SK-N-MC (cell line): Measurements from ENCODE around the gene NDUFB1.
A peak's percentile ranks its signal among the peaks of the same experiment; 100 is the strongest.

Experiments used
- DNase-seq: peaks from one replicate; pipeline ENCODE4 v3.0.0-alpha.2; 2011; ENCODE audit warnings: low read depth, low spot score
- H3K27ac ChIP-seq: fragments of 200-600 bp; sonication (generic); 2 replicates; pipeline ENCODE4 v1.5.1; 2016; ENCODE audit warnings: mixed run types
- H3K36me3 ChIP-seq: fragments of 200-600 bp; sonication (generic); 2 replicates; pipeline ENCODE4 v1.6.1; 2017; ENCODE audit warnings: antibody characterized with exemption, low read length, mixed read lengths; ENCODE audit not compliant: insufficient read depth
- H3K4me3 ChIP-seq: fragments of 200-600 bp; sonication (generic); 2 replicates; pipeline ENCODE4 v1.5.1; 2016
- H3K9ac ChIP-seq: fragments of 200-600 bp; sonication (generic); 2 replicates; pipeline ENCODE4 v1.8.0; 2017; ENCODE audit warnings: mixed run types, mixed read lengths; ENCODE audit not compliant: insufficient read length
- H3K9me3 ChIP-seq: fragments of 200-600 bp; sonication (generic); 2 replicates; pipeline ENCODE4 v1.6.1; 2017; ENCODE audit warnings: low read depth, mild to moderate bottlenecking, antibody characterized with exemption, low read length, moderate library complexity, mixed read lengths
- EZH2 ChIP-seq: fragments of 200-600 bp; sonication (generic); IDR thresholded peaks from one replicate; pipeline ENCODE4 v1.6.1; 2017; ENCODE audit warnings: antibody characterized with exemption
- FOXP2 ChIP-seq: optimal IDR thresholded peaks from 2 replicates; pipeline ENCODE3; 2011; ENCODE audit warnings: mild to moderate bottlenecking, moderate library complexity; ENCODE audit not compliant: insufficient read depth; ENCODE audit errors: extremely low read length, control extremely low read depth
- POLR2AphosphoS5 ChIP-seq: IDR thresholded peaks from 2 replicates; pipeline ENCODE4 v1.6.1; 2012; ENCODE audit warnings: mild to moderate bottlenecking, low read depth, low read length, borderline replicate concordance

Gene NDUFB1

GRCh38 chr14:92135269-92135668, 13.8 kb upstream of the NDUFB1 start:
- no peak for DNase-seq
- H3K9ac ChIP-seq: no peak overlapping the region
- no peaks in the 10 kb centered on the region for H3K9me3 ChIP-seq
- TF ChIP-seq FOXP2 (no peak), POLR2AphosphoS5 (no peak), EZH2 (no peak)
- no peak overlapping the region for H3K27ac ChIP-seq
- peaks cover 80% of the 10 kb centered on the region for H3K36me3 ChIP-seq
- H3K4me3 ChIP-seq: no peak overlapping the region

GRCh38 chr14:92134456-92134855, 12.9 kb upstream of the NDUFB1 start:
- no peak for TF ChIP-seq POLR2AphosphoS5
- TF ChIP-seq FOXP2: no peak
- no peak for TF ChIP-seq EZH2
- H3K36me3 ChIP-seq: peaks cover 86% of the 10 kb centered on the region
- H3K4me3 ChIP-seq: no peak overlapping the region
- no peak overlapping the region for H3K27ac ChIP-seq
- DNase-seq: no peak
- peak overlapping the region; percentile 1 for H3K9ac ChIP-seq
- H3K9me3 ChIP-seq: no peaks in the 10 kb centered on the region

- H3K9me3 ChIP-seq: no peaks in the 10 kb centered on the region
- DNase-seq: no peak
- H3K4me3 ChIP-seq: peak overlapping the region; percentile 98
- H3K27ac ChIP-seq: peak overlapping the region; percentile 94; the same call in 1 of the 2 replicates
- TF ChIP-seq FOXP2 (no peak), EZH2 (no peak), POLR2AphosphoS5 (no peak)
- peak overlapping the region; percentile 99 for H3K9ac ChIP-seq
- H3K36me3 ChIP-seq: peaks cover 38% of the 10 kb centered on the region
Observed at GRCh38 chr14:92122761-92123160, 1.3 kb upstream of the NDUFB1 start.

GRCh38 chr14:92122351-92122677, 808 bp upstream of the NDUFB1 start:
- no peak for TF ChIP-seq FOXP2
- TF ChIP-seq EZH2: no peak
- TF ChIP-seq POLR2AphosphoS5: no peak
- Histone ChIP-seq H3K9me3 (no peaks in the 10 kb centered on the region), H3K4me3 (peak overlapping the region; percentile 98), H3K9ac (peak overlapping the region; percentile 99), H3K27ac (peak overlapping the region; percentile 94), H3K36me3 (peaks cover 36% of the 10 kb centered on the region)
- DNase-seq: no peak

- Histone ChIP-seq H3K9me3 (no peaks in the 10 kb centered on the region), H3K9ac (peak overlapping the region; percentile 99), H3K36me3 (peaks cover 32% of the 10 kb centered on the region), H3K27ac (peak overlapping the region; percentile 94), H3K4me3 (peak overlapping the region; percentile 98)
- TF ChIP-seq EZH2: no peak
- TF ChIP-seq POLR2AphosphoS5: no peak
- TF ChIP-seq FOXP2: no peak
- no peak for DNase-seq
Observed at GRCh38 chr14:92121207-92121669, 268 bp downstream of the NDUFB1 start.

GRCh38 chr14:92109490-92109889, 12.0 kb downstream of the NDUFB1 start:
- no peak for DNase-seq
- no peak overlapping the region for H3K9ac ChIP-seq
- no peak overlapping the region for H3K4me3 ChIP-seq
- H3K27ac ChIP-seq: no peak overlapping the region
- H3K36me3 ChIP-seq: no peaks in the 10 kb centered on the region
- H3K9me3 ChIP-seq: no peaks in the 10 kb centered on the region
- TF ChIP-seq FOXP2: no peak
- TF ChIP-seq POLR2AphosphoS5: no peak
- TF ChIP-seq EZH2: no peak

GRCh38 chr14:92108345-92109254, 12.9 kb downstream of the NDUFB1 start:
- no peak overlapping the region for H3K4me3 ChIP-seq
- no peak for DNase-seq
- TF ChIP-seq POLR2AphosphoS5: no peak

GRCh38 chr14:92106143-92106926, 15.2 kb downstream of the NDUFB1 start, which contains the start of gene ATXN3:
Gene ATXN3, minus strand, starts transcription at chr14:92106582. Its CDS starts 30 bp downstream, at chr14:92106552.
- Histone ChIP-seq H3K4me3 (peak within 1 kb of the TSS; percentile 99), H3K9me3 (no peaks in the 10 kb centered on the region), H3K9ac (peak within 1 kb of the TSS; percentile 92), H3K27ac (peak within 1 kb of the TSS; percentile 87), H3K36me3 (no peaks in the 10 kb centered on the region)
- peak; percentile 94 for DNase-seq
- TF ChIP-seq POLR2AphosphoS5 (peak; percentile 83), EZH2 (no peak), FOXP2 (no peak)

More at GRCh38 chr14:92108345-92109254, 12.9 kb downstream of the NDUFB1 start:
- no peak overlapping the region for H3K27ac ChIP-seq
- no peaks in the 10 kb centered on the region for H3K9me3 ChIP-seq
- H3K9ac ChIP-seq: no peak overlapping the region
- H3K36me3 ChIP-seq: no peaks in the 10 kb centered on the region

- no peak for DNase-seq
- H3K4me3 ChIP-seq: peak overlapping the region; percentile 99
- TF ChIP-seq EZH2: no peak
- TF ChIP-seq POLR2AphosphoS5: no peak
- TF ChIP-seq FOXP2: no peak
- peak overlapping the region; percentile 87 for H3K27ac ChIP-seq
- no peaks in the 10 kb centered on the region for H3K9me3 ChIP-seq
- no peaks in the 10 kb centered on the region for H3K36me3 ChIP-seq
- peak overlapping the region; percentile 92 for H3K9ac ChIP-seq
Observed at GRCh38 chr14:92105893-92106142, 15.7 kb downstream of the NDUFB1 start.
